Fibroblast of pulmonary artery (primary cell): ENCODE data around the gene ACTL7A.
"Not testable (repeated sequence)": the region's sequence is repeated elsewhere in the genome, so short reads cannot be mapped to it uniquely, and the experiment has no call there.

ENCODE experiments used
- DNase-seq: peaks from one replicate; pipeline ENCODE4 v3.0.0-alpha.2; 2010; ENCODE audit warnings: low read depth
- H3K4me3 ChIP-seq: replicated peaks from 2 replicates; pipeline ENCODE4 v1.5.1; 2011; ENCODE audit warnings: low read depth, mild to moderate bottlenecking, control low read depth, low read length, moderate library complexity
- CTCF ChIP-seq: IDR thresholded peaks from 2 replicates; pipeline ENCODE4 v1.5.1; 2011; ENCODE audit warnings: mild to moderate bottlenecking, control low read depth, low read length, inconsistent platforms; ENCODE audit errors: missing control alignments

ACTL7A gene

DNA sequence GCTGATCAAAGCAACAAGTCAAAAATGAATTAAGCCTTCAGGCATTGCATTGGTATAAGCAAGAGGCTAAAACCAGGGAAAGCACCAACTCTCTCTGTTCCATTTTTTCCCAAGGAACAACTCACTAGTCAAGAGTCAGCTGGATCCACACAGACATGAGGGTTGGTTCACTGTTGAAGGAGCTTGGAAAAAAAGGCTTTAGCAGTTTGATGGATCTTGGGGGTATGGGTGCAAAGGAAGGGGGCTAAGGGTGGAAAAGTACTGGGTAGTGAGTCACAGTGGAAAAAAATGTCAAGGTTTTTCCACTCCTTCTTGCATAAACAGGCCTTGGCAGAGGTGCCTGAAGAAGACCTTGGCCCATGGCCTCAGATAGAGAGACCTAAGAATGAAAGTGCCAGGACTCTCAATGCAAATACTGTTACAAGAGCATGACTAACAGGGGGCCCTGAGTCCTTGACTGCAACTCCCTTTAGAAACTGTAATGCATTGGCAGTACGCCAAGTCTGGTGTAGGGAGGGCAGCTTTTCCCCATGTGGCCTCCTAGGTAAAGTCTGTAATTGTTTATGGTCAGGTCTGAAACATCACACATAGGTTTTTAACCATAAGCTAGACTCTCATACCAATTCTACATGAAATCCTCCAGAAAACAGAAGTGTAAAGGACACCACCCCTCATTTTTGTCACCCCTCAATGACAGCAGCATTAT, 23.7 kb downstream of the ACTL7A start:
- H3K4me3 ChIP-seq = no peak overlapping the region
- TF ChIP-seq CTCF = no peak
- peak; percentile 95 for DNase-seq

DNA sequence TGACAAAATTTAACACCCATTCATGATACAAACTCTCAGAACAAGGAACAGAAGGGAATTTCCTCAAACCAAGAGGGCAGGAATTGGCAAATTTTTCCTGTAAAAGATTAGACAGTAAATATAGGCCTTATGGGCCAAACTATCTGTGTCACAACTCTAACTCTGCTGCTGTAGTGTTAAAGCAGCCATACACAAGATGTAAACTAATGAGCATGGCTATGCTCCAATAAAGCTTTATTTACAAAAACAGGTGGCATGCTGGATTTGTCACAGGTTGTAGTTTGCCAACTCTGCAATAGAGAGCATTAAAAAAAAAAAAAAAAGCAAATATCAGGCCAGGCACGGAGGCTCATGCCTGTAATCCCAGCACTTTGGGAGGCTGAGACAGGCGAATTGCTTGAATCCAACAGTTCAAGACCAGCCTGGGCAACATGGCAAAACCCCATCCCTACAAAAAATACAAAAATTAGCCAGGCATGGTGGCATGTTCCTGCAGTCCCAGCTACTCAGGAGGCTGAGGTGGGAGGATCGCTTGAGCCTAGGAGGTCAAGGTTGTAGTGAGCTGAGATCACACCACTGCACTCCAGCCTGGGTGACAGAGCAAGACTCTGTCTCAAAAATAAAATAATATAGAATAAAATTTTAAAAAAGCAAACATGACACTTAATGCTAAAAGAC, 24.7 kb downstream of the ACTL7A start:
- H3K4me3 ChIP-seq = not testable (repeated sequence)
- peak; percentile 23 for DNase-seq

DNA sequence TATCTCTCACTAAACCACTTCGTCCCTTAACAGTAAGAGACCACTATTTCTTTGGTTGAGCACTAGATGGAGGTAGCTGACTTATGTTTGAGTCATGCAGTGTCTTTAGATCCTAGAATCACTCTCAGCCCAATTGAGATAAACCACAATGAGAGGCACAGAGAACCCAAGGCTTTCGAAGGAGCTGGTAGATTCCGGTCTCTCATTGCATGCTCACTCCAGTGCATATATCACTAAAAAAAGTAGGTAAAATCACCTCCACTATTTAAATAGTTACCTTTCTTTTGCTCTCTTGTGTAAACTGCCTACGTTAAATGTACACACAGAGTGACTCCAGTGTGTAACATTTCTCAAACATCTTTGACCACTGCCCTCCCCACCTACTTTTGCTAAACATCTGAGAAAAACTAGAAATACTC, 27.6 kb downstream of the ACTL7A start:
- peak; percentile 70 for DNase-seq
- peak; percentile 51 for TF ChIP-seq CTCF

GRCh38 chr9:108894225-108894997, 32.3 kb downstream of the ACTL7A start:
- DNase-seq = no peak

More for the DNA sequence above, 27.6 kb downstream of the ACTL7A start:
- H3K4me3 ChIP-seq = no peak overlapping the region

DNA sequence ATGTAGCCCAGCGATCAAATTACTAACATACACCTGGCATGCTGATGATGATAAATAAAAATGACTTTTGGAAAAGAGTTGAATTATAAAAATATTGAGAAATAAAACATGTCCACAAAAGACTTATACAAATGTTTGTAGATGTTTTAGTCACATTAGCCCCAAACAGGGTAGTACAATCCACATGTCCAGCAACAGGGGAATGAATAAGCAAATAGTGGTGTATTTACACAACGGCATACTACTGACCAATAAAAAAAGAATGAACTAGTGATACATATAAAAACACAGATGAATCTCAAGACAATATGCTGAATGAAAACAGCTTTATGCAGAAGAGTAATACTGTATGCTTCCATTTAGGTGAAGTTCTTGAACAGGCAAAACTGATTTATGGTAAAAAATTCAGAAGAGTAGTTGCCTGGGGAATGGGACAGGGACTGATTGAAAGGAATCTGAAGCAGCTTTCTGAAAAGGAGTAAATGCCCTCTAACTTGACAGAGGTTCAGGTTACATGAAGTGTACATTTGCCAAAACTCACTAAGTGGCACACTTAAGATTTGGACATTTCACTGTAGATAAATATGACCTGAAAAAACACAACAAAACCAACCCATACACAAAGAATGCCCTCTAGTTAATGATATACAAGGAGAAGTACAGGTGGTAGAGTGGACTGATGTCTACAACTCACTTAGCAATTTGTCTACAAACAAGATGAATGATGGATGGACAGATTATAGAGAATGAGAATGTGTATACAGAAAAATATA, 35.4 kb downstream of the ACTL7A start:
- no peak for DNase-seq
- H3K4me3 ChIP-seq = no peak overlapping the region
- TF ChIP-seq CTCF = no peak

More at GRCh38 chr9:108894225-108894997, 32.3 kb downstream of the ACTL7A start:
- no peak for TF ChIP-seq CTCF
- H3K4me3 ChIP-seq = no peak overlapping the region

DNA sequence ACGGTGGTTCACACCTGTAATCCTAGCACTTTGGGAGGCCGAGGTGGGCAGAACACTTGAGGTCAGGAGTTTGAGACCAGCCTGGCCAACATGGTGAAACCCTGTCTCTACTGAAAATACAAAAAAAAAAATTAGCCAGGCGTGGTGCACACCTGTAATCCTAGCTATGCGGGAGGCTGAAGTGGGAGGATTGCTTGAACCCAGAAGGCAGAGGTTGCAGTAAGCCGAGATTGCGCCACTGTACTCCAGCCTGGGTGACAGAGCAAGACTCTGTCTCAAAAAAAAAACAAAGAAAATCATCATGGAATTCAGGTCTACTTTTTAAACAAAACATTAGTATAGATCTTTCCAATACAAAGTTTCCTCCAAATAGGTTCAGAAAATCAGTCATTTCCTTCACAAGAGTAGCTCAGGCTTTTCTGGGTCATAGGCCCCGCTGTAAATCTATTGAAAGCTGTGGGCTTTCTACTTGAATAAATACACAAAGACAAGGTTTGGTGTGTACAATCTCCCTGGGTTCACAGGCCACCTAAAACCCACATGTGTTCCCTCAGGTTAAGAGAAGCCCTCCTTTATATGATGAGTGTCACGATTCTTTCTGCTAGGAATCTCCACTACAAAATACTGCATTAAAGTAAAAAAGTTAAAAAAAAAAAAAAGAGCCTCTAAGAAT, 37.1 kb downstream of the ACTL7A start:
- not testable (repeated sequence) for H3K4me3 ChIP-seq, DNase-seq

DNA sequence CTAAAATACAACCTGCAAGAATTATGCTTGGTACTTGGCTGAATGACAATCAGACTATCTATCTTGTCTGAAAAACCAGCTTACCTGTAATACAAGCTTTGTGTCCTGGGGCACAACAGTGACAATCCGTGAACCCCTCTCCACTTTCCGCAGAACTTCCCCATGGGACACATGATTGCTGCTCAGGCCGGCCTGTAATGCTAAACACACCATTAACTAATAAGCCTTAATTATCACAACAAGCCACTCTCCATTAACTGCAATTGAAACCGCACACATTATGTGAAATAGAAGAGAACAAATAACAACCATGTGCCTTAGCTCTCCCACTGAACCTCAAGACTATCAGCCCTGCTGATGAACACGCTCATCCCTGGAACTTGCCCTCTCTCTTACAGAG, 38.1 kb downstream of the ACTL7A start:
- H3K4me3 ChIP-seq = no peak overlapping the region
- TF ChIP-seq CTCF = no peak
- no peak for DNase-seq
